GM18907 (cell line): Measurements from ENCODE around the gene ACTL7A.
"Not testable (repeated sequence)": the region's sequence is repeated elsewhere in the genome, so short reads cannot be mapped to it uniquely, and the experiment has no call there.

Experiments
- ATAC-seq: cut with Tn5 transposase; IDR thresholded peaks from one replicate; pipeline ENCODE4 v1.9.1; 2021; ENCODE audit warnings: mild to moderate bottlenecking, moderate library complexity; ENCODE audit not compliant: unreplicated experiment

Gene ACTL7A

DNA sequence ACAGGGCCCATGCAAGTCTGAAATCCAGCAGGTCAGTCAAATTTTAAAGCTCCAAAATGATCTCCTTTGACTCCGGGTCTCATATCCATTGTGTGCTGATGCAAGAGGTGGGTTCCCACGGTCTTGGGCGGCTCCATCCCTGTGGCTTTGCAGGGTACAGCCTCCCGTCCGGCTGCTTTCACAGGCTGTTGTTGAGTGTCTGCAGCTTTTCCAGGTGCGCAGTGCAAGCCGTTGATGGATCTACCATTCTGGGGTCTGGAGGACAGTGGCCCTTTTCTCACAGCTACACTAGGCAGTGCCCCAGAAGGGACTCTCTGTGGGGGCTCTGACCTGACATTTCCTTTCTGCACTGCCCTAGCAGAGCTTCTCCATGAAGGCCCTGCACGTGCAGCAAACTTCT lies 13.8 kb upstream of the ACTL7A start:
- ATAC-seq = not testable (repeated sequence)

DNA sequence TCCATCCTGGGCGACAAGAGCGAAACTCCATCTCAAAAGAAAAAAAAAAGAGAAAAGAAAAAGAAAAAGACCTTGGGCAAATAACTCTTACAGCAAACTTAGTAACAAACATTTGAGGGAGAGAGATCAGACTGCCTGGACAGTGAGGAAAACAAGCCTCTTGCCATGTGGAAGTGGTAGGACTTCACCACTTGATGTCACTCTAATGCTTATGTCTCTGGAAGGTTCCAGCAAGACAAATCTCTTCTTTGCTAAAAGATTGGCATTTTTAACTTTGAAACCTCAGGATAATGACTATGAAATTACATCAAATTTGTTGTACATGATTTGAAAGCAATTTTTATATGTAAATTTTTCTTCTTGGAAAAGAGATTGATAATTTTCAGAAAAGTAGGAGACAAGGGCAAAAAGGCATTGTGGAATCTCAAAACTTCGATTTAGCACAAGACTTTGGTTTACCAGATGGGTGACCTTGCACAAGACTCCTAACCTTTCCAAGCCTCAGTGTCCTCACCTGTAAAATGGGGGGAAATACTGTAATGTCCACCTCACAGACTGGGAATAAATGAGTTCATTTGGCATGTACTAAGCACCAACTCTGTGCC lies 11.7 kb upstream of the ACTL7A start:
- no peak for ATAC-seq

- ATAC-seq = no peak
Measured at GRCh38 chr9:108851138-108851537, 10.9 kb upstream of the ACTL7A start.

DNA sequence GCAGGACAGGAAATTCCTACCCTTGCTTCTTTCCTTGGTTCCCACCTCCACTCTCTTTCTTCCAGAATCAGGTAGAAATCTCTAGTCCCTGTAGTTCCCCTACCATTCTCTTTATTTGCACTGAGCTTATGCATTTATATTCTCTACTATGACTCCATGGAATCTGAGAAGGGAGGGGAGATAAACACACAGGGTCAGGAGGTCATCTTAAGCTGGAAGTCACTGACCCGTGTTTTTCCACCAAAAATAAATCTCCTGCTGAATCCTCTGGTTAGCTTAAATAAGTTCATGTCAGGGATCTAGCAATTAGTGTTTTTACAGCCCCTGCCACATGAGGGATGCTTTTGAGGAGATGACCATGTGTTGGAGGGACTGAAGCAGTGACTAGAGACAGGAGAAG lies 10.0 kb upstream of the ACTL7A start:
- no peak for ATAC-seq

DNA sequence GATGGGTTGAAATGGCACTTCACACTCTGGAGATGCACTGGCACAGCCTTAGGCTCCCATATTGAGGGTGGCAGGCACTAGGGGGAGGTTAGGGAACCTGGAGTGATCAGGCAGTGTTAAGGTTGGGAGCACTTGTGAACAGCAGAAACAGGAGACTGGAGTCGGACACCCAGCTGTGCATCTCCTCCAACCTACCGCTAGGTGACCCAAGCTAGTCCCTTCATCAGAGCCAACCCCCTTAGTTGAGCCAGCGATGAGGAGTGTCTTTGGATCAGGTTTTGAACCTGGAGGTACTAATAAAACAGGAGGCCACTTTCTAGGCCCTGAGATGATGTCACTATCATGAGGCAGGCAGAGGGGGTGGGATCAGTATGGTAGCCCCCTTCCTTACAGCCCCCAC lies 8.0 kb upstream of the ACTL7A start:
- no peak for ATAC-seq

DNA sequence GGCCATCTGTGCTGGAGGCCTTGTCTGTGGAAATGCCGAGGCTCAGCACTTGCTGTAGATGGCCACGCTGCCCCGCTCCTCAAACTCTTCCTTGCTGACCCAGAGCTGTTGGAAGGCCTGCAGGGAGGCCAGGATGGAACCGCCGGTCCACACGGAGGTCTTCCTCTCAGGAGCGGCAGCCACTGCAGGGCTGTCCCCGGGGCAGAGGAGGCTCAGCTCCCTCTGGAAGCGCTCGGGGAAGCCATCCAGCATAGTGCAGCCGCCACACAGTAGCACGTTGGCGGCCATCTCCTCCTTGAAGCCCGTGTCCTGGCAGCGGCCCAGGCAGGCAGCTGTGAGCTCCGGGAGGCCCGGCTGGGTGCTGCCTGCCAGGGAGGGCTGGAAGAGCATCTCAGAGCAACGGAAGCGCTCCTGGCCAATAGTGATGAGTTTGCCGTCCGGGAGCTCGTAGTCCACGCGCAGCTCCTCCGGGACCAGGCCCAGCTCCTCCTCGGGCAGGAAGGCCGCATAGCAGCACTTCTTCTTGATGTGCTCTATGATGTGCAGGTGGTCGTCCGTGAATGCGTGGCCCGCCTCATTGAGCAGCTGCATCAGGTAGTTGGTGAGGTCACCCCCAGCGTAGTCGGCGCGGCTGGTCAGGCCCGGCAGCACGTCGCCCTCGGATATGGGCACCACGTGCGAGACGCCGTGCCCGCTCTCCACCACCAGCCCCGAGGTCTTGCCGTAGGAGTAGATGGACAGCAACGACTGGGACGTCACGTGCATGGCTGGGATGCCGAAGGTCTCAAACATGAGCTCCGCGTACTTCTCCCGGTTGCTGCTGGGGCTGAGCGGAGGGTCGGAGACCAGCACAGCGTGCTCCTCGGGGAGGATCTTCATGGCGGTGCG lies 7.2 kb upstream of the ACTL7A start:
- ATAC-seq = no peak

DNA sequence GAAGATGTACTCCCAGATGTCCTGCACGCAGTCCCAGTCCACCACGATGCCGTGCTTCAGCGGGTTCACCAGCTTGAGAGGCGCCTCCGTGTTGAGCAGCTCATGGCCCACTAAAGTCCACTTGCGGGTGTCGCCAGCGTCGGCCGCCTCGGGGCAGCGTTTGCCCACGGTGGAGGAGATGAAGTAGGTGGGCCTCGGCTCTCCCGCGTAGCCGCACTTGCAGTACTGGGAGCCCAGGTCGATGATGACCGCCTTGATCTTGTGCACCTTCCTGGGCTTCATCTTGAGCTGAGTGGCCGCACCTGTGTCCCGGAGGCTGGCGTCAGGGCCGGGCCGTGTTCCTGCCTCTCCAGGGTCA lies 6.6 kb upstream of the ACTL7A start:
- no peak for ATAC-seq

DNA sequence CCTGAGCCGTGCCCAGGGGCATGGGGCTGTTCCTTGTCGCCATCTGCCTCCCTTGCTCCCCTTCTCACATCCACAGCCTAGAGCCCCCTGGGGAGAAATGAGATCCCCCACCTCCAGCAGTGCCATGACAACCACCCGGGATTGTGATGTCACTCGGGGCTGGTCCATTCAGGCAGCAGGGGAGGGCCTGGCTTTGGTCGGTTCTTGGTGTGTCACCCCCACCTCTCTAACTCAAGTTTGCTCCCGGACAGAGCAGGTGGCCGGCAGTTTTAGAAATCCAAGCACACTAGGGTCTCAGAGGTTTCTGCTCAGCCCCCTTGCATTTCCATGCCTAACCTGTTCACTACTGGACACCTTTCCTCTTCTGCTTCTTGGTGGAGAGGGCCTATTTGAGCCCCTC lies 6.2 kb upstream of the ACTL7A start, which contains the start of gene ACTL7B:
Gene ACTL7B (minus strand): TSS at position 99 of the 400 bp plus-strand sequence. CDS start 56 bp downstream, at position 43.
- no peak for ATAC-seq

GRCh38 chr9:108857572-108857971 lies 4.5 kb upstream of the ACTL7A start:
- ATAC-seq = no peak

- ATAC-seq = peak; percentile 74
Measured at GRCh38 chr9:108859459-108860114, 2.5 kb upstream of the ACTL7A start.

DNA sequence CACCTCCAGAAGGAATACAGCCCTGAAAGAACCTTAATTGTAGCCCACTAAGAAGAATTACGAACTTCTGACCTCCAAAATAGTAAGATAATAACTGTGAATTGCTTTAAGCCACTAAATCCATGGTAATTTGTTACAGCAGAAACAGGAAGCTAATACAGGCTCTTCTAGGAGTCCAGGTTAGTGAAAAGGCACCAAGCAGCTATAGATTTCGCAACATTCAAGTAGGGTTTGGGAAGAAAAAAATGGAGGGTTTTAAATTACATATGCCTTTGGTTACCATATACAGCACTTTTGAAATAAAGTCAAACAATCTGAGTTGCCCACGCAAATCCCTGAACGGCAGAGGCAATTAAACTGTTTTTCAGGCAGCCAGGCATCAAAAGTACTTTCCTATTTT lies 1.7 kb upstream of the ACTL7A start:
- ATAC-seq = no peak

DNA sequence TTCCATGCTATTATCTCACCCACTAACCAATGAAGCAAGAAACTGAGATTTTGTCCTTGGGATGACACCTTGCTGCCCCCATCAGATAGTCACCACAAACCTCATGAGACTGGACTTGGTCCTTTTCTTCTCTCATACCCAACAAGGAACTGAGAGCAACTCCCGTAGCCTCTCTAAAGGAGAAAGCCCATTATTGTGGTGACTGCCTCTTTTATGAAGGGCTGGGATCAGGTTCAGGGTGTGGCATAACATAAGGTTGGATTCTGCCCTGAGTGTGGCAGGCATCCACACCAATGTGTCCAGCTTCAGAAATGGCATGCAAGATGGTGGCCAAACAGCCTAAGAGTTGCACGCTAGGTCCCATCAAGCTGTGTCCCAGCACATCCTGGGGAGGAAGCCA lies 1.3 kb upstream of the ACTL7A start:
- no peak for ATAC-seq

- no peak for ATAC-seq
Measured at GRCh38 chr9:108861464-108861863, 602 bp upstream of the ACTL7A start.

DNA sequence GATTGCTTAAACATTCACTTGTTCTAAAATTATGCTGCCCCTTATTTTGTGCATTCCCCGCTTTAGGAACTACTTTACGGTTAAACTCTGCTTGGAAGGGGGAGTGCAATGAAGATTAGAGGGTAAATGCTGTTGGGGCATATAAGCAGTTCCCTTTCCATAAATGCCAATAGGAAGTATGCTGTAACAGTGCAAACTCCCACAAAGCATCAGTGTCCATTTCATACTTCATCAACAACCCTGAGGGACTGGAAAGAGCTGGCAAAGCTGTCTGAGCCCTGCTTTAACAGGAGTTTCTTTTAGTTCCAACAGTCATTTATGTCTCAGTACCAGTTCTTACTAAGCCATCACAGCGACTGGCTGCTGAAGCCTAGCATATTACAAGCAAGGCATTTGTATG lies 1.8 kb downstream of the ACTL7A start:
- no peak for ATAC-seq

- ATAC-seq = no peak
Measured at GRCh38 chr9:108864446-108864845, 2.4 kb downstream of the ACTL7A start.

- no peak for ATAC-seq
Measured at GRCh38 chr9:108865037-108865436, 3.0 kb downstream of the ACTL7A start.

GRCh38 chr9:108866001-108866420 lies 3.9 kb downstream of the ACTL7A start:
- ATAC-seq = no peak

GRCh38 chr9:108867116-108867515 lies 5.0 kb downstream of the ACTL7A start:
- ATAC-seq = no peak

DNA sequence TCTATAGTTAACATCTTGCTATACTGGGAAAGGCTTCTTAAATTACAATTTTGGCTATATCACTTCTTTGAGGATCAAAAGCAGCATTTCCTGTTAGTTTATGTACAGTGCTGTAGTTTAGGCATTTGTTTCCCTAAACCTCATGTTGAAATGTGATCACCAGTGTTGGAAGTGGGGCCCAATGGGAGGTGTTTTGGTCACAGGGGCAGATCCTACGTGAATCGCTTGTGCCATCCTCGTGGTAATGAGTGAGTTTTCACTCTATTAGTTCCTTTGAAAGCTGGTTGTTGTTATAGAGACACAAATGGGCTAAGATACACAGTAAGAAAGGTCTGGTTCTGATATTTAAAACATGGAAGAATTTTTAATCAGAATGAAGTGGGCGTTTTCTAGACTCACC lies 5.8 kb downstream of the ACTL7A start:
- ATAC-seq = no peak

GRCh38 chr9:108869092-108869725 lies 7.1 kb downstream of the ACTL7A start:
- ATAC-seq = no peak

DNA sequence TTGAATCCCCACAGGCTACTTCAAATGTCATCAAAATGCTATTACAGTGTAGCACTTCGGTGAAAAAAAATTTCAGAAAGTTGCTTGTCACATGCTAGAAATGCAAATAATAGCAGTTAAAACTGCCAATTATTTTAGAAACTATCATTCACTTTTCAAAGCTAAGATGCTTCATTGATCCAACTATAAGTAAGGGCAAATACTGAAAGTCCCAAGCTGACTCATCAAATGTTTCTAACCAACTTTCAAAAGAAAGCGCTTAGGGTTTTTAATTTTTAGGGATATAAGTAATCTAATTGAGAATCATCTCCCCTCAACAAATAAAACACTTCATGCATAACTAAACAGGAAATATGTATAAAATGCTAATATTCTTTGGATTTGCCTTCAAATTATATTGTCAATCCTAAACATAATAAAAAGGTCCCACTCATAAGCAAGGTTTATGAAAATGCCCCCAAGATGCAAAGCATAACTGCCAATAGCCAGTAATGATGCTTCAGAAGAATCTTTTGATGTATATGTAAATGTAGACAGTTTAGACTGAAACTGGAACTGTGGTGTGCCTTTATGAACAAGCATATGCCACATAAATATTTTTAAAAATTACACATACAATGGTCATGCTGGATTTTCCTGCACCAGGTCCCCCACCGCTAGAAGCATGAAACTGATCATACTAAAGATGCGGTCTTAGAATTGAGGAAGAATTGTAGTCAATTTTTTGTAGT lies 12.2 kb downstream of the ACTL7A start:
- ATAC-seq = no peak
